ENCODE measurements around the gene ZNF493. TPM values are rescaled to one million over a fixed set of nuclear protein-coding genes. Genes with fewer than 3 reads are reported as not detected.

Gene ZNF493
- 10 to 100 TPM; 26.1 to 54.5 (median 44.3) TPM for total RNA-seq

GRCh38 chr19:21396893-21397572 is at the start of gene ZNF493:
Gene ZNF493, plus strand, starts transcription at chr19:21397133. Its CDS starts 105 bp downstream, at chr19:21397238.
- TF ChIP-seq CTCF (IDR thresholded peaks at IDR 0.05), result no peak
- TF ChIP-seq POLR2A (IDR thresholded peaks at IDR 0.05), result peak; percentile 44 to 77
- peaks cover 0 to 10% (median 4%) of the 10 kb centered on the region in 4 donors for H3K4me1 ChIP-seq
- no peaks in the 10 kb centered on the region for H3K27me3 ChIP-seq
- H3K9me3 ChIP-seq, result no peaks in the 10 kb centered on the region
- H3K27ac ChIP-seq, result peak within 1 kb of the TSS; percentile 72 to 85 (median 82)
- H3K4me3 ChIP-seq, result peak within 1 kb of the TSS; percentile 67 to 89 (median 76)
- DNase-seq, result peak; percentile 91 to 98 (median 95)
- peaks cover 0 to 11% (median 0%) of the 10 kb centered on the region in 3 donors for H3K36me3 ChIP-seq

GRCh38 chr19:21352830-21353229 is 44.1 kb upstream of the ZNF493 start:
- H3K36me3 ChIP-seq, result no peaks in the 10 kb centered on the region
- no peaks in the 10 kb centered on the region for H3K27me3 ChIP-seq
- H3K4me1 ChIP-seq, result no peaks in the 10 kb centered on the region
- H3K9me3 ChIP-seq, result peaks cover 0 to 4% (median 0%) of the 10 kb centered on the region in 4 donors
- H3K4me3 ChIP-seq, result no peak overlapping the region
- no peak for TF ChIP-seq POLR2A (IDR thresholded peaks at IDR 0.05)
- TF ChIP-seq CTCF (IDR thresholded peaks at IDR 0.05), result no peak
- DNase-seq, result no peak
- no peak overlapping the region for H3K27ac ChIP-seq

- H3K4me3 ChIP-seq, result peak within 1 kb of the TSS; percentile 60 to 85 (median 74)
- TF ChIP-seq POLR2A (IDR thresholded peaks at IDR 0.05), result peak in 1 of 2 donors; percentile 26
- no peak for TF ChIP-seq CTCF (IDR thresholded peaks at IDR 0.05)
- no peaks in the 10 kb centered on the region for H3K27me3 ChIP-seq
- peak within 1 kb of the TSS; percentile 67 to 86 (median 80) for H3K27ac ChIP-seq
- DNase-seq, result peak; percentile 88 to 96 (median 88)
- H3K4me1 ChIP-seq, result no peaks in the 10 kb centered on the region
- H3K36me3 ChIP-seq, result peaks cover 0 to 10% (median 0%) of the 10 kb centered on the region in 3 donors
- no peaks in the 10 kb centered on the region for H3K9me3 ChIP-seq
These were observed 38.0 kb upstream of the ZNF493 start, which contains the start of gene ZNF738 for GRCh38 chr19:21358768-21359451. Gene ZNF738, plus strand, starts transcription at chr19:21359000. Its CDS starts 141 bp downstream, at chr19:21359141.

GRCh38 chr19:21362291-21362690 is 34.6 kb upstream of the ZNF493 start:
- H3K4me1 ChIP-seq, result no peaks in the 10 kb centered on the region
- H3K27ac ChIP-seq, result no peak overlapping the region
- no peak overlapping the region for H3K4me3 ChIP-seq
- peaks cover 0 to 13% (median 0%) of the 10 kb centered on the region in 3 donors for H3K36me3 ChIP-seq
- no peaks in the 10 kb centered on the region for H3K9me3 ChIP-seq
- H3K27me3 ChIP-seq, result no peaks in the 10 kb centered on the region
- no peak for DNase-seq
- TF ChIP-seq POLR2A (IDR thresholded peaks at IDR 0.05), result no peak
- TF ChIP-seq CTCF (IDR thresholded peaks at IDR 0.05), result no peak

GRCh38 chr19:21383980-21384582 is 12.9 kb upstream of the ZNF493 start:
- no peaks in the 10 kb centered on the region for H3K4me1 ChIP-seq
- TF ChIP-seq POLR2A (IDR thresholded peaks at IDR 0.05) (no peak), CTCF (IDR thresholded peaks at IDR 0.05) (no peak)
- peaks cover 0 to 86% (median 22%) of the 10 kb centered on the region in 4 donors for H3K9me3 ChIP-seq
- no peak overlapping the region for H3K27ac ChIP-seq
- no peaks in the 10 kb centered on the region for H3K27me3 ChIP-seq
- H3K36me3 ChIP-seq, result peaks cover 0 to 17% (median 0%) of the 10 kb centered on the region in 3 donors
- no peak for DNase-seq
- no peak overlapping the region for H3K4me3 ChIP-seq
